CD4-positive, alpha-beta T cell (primary cell): Measurements from ENCODE around the gene ACTRT1. TPM values are rescaled to one million over a fixed set of nuclear protein-coding genes. Genes with fewer than 3 reads are reported as not detected.

Experiments used
- ATAC-seq: fragments of 200-7000 bp; cut with Tn5 transposase; one replicate; pipeline ENCODE4 v1.10.0; 2022; ENCODE audit warnings: mild to moderate bottlenecking; ENCODE audit not compliant: poor library complexity
- CTCF ChIA-PET: fragments of 350-600 bp; sonication (Branson Sonifier 250); formaldehyde crosslinking; loops from one replicate; lab custom pipeline; 2021; ENCODE audit warnings: antibody characterized with exemption, inconsistent platforms; lab: Charles Lee
- POLR2A ChIA-PET: fragments of 350-600 bp; sonication (Branson Sonifier 250); formaldehyde crosslinking; loops from one replicate; lab custom pipeline; 2021; ENCODE audit warnings: antibody characterized with exemption, inconsistent platforms; lab: Charles Lee
- DNase-seq, 14 experiments: peaks; one replicate each; pipeline ENCODE4 v3.0.0-alpha.2; 2013 to 2020; ENCODE audit warnings: mixed read lengths in 2 of 14
- H3K27ac ChIP-seq, 2 donors: one replicate each; pipeline versions ENCODE4 v1.5.1 to v1.7.0; 2013; ENCODE audit warnings: low read length in 2 of 2, low read depth in 1 of 2, mild to moderate bottlenecking in 1 of 2
- H3K27me3 ChIP-seq, 2 experiments: 1 replicate in 1 of 2; 2 replicates in 1 of 2; pipeline versions ENCODE4 v1.6.1 to v1.7.0; 2013; ENCODE audit warnings: low read length in 2 of 2, control low read depth in 1 of 2, mild to moderate bottlenecking in 1 of 2, moderate library complexity in 1 of 2; ENCODE audit not compliant: insufficient read depth in 2 of 2, control insufficient read depth in 1 of 2
- H3K36me3 ChIP-seq: one replicate; pipeline ENCODE4 v1.6.1; 2013; ENCODE audit warnings: low read length, control low read depth; ENCODE audit not compliant: insufficient read depth
- H3K4me1 ChIP-seq: one replicate; pipeline ENCODE4 v1.6.1; 2013; ENCODE audit warnings: low read length, control low read depth; ENCODE audit not compliant: insufficient read depth
- H3K4me3 ChIP-seq: one replicate; pipeline ENCODE4 v1.5.1; 2013; ENCODE audit warnings: mild to moderate bottlenecking, low read length, moderate library complexity
- H3K9me3 ChIP-seq, 2 experiments: 1 replicate in 1 of 2; 2 replicates in 1 of 2; pipeline versions ENCODE4 v1.6.1 to v1.7.0; 2013; ENCODE audit warnings: low read length in 2 of 2, mild to moderate bottlenecking in 2 of 2, control low read depth in 1 of 2, moderate library complexity in 1 of 2; ENCODE audit not compliant: control insufficient read depth in 1 of 2, insufficient read depth in 1 of 2
- H3K27ac Mint-ChIP-seq: one replicate; pipeline ENCODE4 v1.8.0; 2020; ENCODE audit warnings: mixed read lengths
- H3K27me3 Mint-ChIP-seq: one replicate; pipeline ENCODE4 v1.8.0; 2021; ENCODE audit warnings: mixed read lengths
- H3K36me3 Mint-ChIP-seq: one replicate; pipeline ENCODE4 v1.8.0; 2021; ENCODE audit warnings: low read depth, mixed read lengths
- H3K4me1 Mint-ChIP-seq: one replicate; pipeline ENCODE4 v1.8.0; 2021; ENCODE audit warnings: low read depth, mixed read lengths
- H3K4me3 Mint-ChIP-seq: one replicate; pipeline ENCODE4 v1.8.0; 2020; ENCODE audit warnings: mild to moderate bottlenecking, mixed read lengths
- H3K9me3 Mint-ChIP-seq: one replicate; pipeline ENCODE4 v1.8.0; 2020; ENCODE audit warnings: mixed read lengths
- intact Hi-C, 2 experiments: fragments of 100-400 bp; cut with DNase I in 1 of 2; cut with micrococcal nuclease in 1 of 2; formaldehyde crosslinking; loops; one replicate each; pipeline versions ENCODE4 v1.15.1 to v1.9.0; 2023 to 2025; cut with DNase I, micrococcal nuclease
- polyA plus RNA-seq, 2 donors: library from polyadenylated mRNA; unstranded; fragments of 120-200 nt; gene quantifications; one replicate each; pipeline ENCODE4 v1.2.1, GENCODE V29; 2013
- total RNA-seq, 174 experiments: library from RNA in 2 of 174; stranded (reverse) in 2 of 174; gene quantifications; one replicate each; pipeline ENCODE4 v1.2.3 and lab custom pipeline; 2021 to 2026
- TF ChIP-seq, protein P1 (sequence below): fragments of 200-600 bp; IDR thresholded peaks from one replicate; pipeline ENCODE4 v1.8.0; 2022; ENCODE audit warnings: antibody characterized with exemption, mild to moderate bottlenecking

The ACTRT1 gene
- not detected for total RNA-seq
- polyA plus RNA-seq (2013, experiment 1 of 2) = not detected
- polyA plus RNA-seq (2013, experiment 2 of 2) = not detected
- total RNA-seq (lab: John Stamatoyannopoulos, UW) = 0 to 0.08 (median 0) reads per million in 172 experiments

DNA sequence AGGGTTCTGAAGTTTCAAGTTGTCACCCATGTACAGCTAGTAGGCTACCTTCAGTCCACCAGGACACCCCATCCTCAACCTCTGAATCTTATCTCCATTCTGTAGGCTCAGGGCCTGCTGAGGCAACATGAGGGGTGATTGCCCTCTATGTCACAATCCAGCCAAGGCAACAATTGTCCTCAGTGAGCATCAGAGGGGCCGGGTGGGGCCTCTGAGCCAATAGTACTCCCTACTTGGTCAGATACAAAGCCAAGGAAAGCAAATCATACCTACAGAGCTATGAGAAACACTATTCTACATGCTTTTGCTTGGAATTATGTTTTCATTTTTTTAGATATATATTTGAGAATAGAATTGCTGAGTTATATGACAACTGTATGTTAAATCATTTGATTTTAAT is at the start of gene ACTRT1:
ACTRT1 (minus strand) TSS at position 101 of the 400 bp plus-strand sequence. CDS start 197 bp downstream, outside the sequence.
- Mint-ChIP-seq H3K36me3 (no peaks in the 10 kb centered on the region), H3K4me3 (no peak within 1 kb of the TSS), H3K27me3 (no peaks in the 10 kb centered on the region), H3K9me3 (no peaks in the 10 kb centered on the region), H3K27ac (no peak within 1 kb of the TSS), H3K4me1 (no peaks in the 10 kb centered on the region)
- ATAC-seq = no peak
- TF ChIP-seq, protein P1, sequence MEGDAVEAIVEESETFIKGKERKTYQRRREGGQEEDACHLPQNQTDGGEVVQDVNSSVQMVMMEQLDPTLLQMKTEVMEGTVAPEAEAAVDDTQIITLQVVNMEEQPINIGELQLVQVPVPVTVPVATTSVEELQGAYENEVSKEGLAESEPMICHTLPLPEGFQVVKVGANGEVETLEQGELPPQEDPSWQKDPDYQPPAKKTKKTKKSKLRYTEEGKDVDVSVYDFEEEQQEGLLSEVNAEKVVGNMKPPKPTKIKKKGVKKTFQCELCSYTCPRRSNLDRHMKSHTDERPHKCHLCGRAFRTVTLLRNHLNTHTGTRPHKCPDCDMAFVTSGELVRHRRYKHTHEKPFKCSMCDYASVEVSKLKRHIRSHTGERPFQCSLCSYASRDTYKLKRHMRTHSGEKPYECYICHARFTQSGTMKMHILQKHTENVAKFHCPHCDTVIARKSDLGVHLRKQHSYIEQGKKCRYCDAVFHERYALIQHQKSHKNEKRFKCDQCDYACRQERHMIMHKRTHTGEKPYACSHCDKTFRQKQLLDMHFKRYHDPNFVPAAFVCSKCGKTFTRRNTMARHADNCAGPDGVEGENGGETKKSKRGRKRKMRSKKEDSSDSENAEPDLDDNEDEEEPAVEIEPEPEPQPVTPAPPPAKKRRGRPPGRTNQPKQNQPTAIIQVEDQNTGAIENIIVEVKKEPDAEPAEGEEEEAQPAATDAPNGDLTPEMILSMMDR = no peak
- no peak within 1 kb of the TSS for H3K27ac ChIP-seq
- intact Hi-C loops = no loop called here
- H3K27me3 ChIP-seq = no peaks in the 10 kb centered on the region
- DNase-seq = no peak
- no peak within 1 kb of the TSS for H3K4me3 ChIP-seq
- CTCF ChIA-PET = no interaction called here
- POLR2A ChIA-PET = no interaction called here
- no peaks in the 10 kb centered on the region for H3K9me3 ChIP-seq
- no peaks in the 10 kb centered on the region for H3K4me1 ChIP-seq
- H3K36me3 ChIP-seq = no peaks in the 10 kb centered on the region

DNA sequence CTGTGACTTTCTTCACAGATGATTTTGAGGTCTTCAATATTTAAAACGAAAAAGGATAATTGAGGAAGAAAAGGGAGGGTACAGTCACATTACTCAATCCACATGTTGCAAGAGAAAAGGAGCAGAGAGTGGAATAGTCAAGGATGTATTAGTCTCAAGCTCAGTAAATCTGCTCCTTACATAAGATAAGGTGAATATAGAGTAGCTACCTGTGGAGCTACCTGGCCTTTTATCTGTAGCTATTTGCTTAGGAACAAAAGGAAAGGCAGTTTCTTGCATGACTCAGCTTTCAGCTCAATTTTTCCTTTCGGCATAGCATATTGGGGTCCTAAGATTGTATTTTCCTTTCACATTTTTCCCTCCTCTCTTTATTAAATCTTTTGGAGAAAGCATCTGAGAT is 26.3 kb upstream of the ACTRT1 start:
- Histone ChIP-seq H3K27me3 (no peaks in the 10 kb centered on the region), H3K36me3 (no peaks in the 10 kb centered on the region), H3K27ac (no peak overlapping the region), H3K4me3 (no peak overlapping the region), H3K9me3 (no peaks in the 10 kb centered on the region), H3K4me1 (no peaks in the 10 kb centered on the region)
- H3K36me3 Mint-ChIP-seq = no peaks in the 10 kb centered on the region
- ChIA-PET CTCF (no interaction called here), POLR2A (no interaction called here)
- no peaks in the 10 kb centered on the region for H3K4me1 Mint-ChIP-seq
- no peak overlapping the region for H3K27ac Mint-ChIP-seq
- no peaks in the 10 kb centered on the region for H3K27me3 Mint-ChIP-seq
- ATAC-seq = no peak
- no peak for DNase-seq
- TF ChIP-seq, protein P1 = no peak
- intact Hi-C loops = no loop called here
- no peak overlapping the region for H3K4me3 Mint-ChIP-seq
- no peaks in the 10 kb centered on the region for H3K9me3 Mint-ChIP-seq

DNA sequence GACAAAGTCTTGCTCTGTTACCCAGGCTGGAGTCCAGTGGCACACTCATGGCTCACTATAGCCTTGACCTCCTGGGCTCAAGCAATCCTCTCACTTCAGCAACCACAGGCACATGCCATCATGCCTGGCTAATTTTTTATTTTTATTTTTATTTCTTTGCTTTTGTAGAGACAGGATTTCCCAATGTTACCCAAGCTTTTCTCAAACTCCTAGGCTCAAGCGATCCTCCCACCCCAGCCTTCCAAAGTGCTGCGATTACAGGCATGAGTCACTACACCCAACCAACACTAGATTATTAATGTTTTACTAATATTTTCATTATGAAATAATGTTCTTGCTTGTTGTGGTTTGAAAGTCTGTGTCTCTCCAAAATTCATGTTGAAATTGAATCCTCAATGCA is 5.2 kb upstream of the ACTRT1 start:
- Histone ChIP-seq H3K9me3 (no peaks in the 10 kb centered on the region), H3K27me3 (no peaks in the 10 kb centered on the region), H3K27ac (no peak overlapping the region), H3K4me1 (no peaks in the 10 kb centered on the region), H3K36me3 (no peaks in the 10 kb centered on the region), H3K4me3 (no peak overlapping the region)
- TF ChIP-seq, protein P1 = no peak
- ATAC-seq (no peak), DNase-seq (no peak)
- H3K27ac Mint-ChIP-seq = no peak overlapping the region
- no peak overlapping the region for H3K4me3 Mint-ChIP-seq
- H3K9me3 Mint-ChIP-seq = no peaks in the 10 kb centered on the region
- H3K4me1 Mint-ChIP-seq = no peaks in the 10 kb centered on the region
- H3K27me3 Mint-ChIP-seq = no peaks in the 10 kb centered on the region
- no peaks in the 10 kb centered on the region for H3K36me3 Mint-ChIP-seq
- ChIA-PET CTCF (no interaction called here), POLR2A (no interaction called here)
- intact Hi-C loops = no loop called here
